Motor neuron (in vitro differentiated cells): ENCODE measurements around the gene CLDN9. TPM values are rescaled to one million over a fixed set of nuclear protein-coding genes. Genes with fewer than 3 reads are reported as not detected.

ENCODE experiments used
- ATAC-seq, 8 experiments: fragments of 200-7000 bp; cut with Tn5 transposase; replicated peaks in 6 of 8; 2 replicates each; pipeline ENCODE4 v1.8.0; 2021; ENCODE audit warnings: mild to moderate bottlenecking in 8 of 8, moderate library complexity in 8 of 8
- H3K27ac ChIP-seq, 2 donors: fragments of 250-450 bp; sonication (Bioruptor Pico); 2 replicates each; pipeline ENCODE4 v1.9.0; 2021; ENCODE audit warnings: antibody characterized with exemption in 2 of 2, mild to moderate bottlenecking in 2 of 2, moderate library complexity in 1 of 2
- H3K4me1 ChIP-seq, 2 donors: fragments of 250-450 bp; sonication (Bioruptor Pico); replicated peaks in 1 of 2; 2 replicates each; pipeline ENCODE4 v1.6.1; 2021; ENCODE audit warnings: antibody characterized with exemption in 2 of 2, mild to moderate bottlenecking in 2 of 2, moderate library complexity in 1 of 2
- H3K4me3 ChIP-seq, 5 donors: fragments of 250-450 bp; sonication (Bioruptor Pico); 2 replicates each; pipeline ENCODE4 v1.9.0; 2021; ENCODE audit warnings: antibody characterized with exemption in 5 of 5, mild to moderate bottlenecking in 5 of 5, moderate library complexity in 4 of 5
- WGBS, 10 experiments: fragments of 450-650 bp; shearing (Covaris generic); methylation state at CpG; one replicate each; pipeline ENCODE4 v1.0.0; 2022; 5-methylcytosine and 5-hydroxymethylcytosine counted together
- in situ Hi-C, 9 experiments: fragments of 400-800 bp; cut with MboI; loops; one replicate each; pipeline ENCODE4 v1.15.0; 2021; ENCODE audit warnings: low sequenced_read_pairs in 9 of 9, low pct_unique_long_range_greater_than_20kb in 2 of 9; ENCODE audit not compliant: unreplicated experiment in 9 of 9
- total RNA-seq, 8 experiments: library from RNA; unstranded; fragments of 300-600 nt; gene quantifications; 2 replicates each; pipeline versions ENCODE4 v1.2.3 to v1.2.4, GENCODE V29; 2022

Gene CLDN9
- total RNA-seq, 8 experiments from 2014 or later: 0.15 to 1.9 (median 0.32) TPM

GRCh38 chr16:3036726-3037315 lies 24.1 kb downstream of the CLDN9 start, which contains the start of gene BICDL2:
BICDL2 (minus strand) TSS chr16:3036944; CDS start chr16:3035496, 1,448 bp downstream.
- in situ Hi-C loops: loop anchor here in 1 of 9 experiments (25.0 kb wide), 1 partner anchor 100 kb away; the partner anchor contains the start of gene ZNF213
- ATAC-seq: peak in 2 of 8 experiments; percentile 7 to 9
- Histone ChIP-seq H3K27ac (no peak within 1 kb of the TSS), H3K4me1 (no peaks in the 10 kb centered on the region), H3K4me3 (no peak within 1 kb of the TSS)
- 10 to 100% (median 51%) methylated on average over 1 to 6 of the region's 44 CpGs; no CpG with 5 or more reads in 4 of the 10 experiments for WGBS, 10 experiments

GRCh38 chr16:3038256-3038655 lies 25.5 kb downstream of the CLDN9 start:
- Histone ChIP-seq H3K27ac (no peak overlapping the region), H3K4me3 (no peak overlapping the region), H3K4me1 (no peaks in the 10 kb centered on the region)
- 8 to 50% methylated on average over 1 to 2 of the region's 11 CpGs; no CpG with 5 or more reads in 8 of the 10 experiments for WGBS, 10 experiments
- in situ Hi-C loops: loop anchor here in 1 of 9 experiments (25.0 kb wide), 1 partner anchor 99 kb away; the partner anchor contains the start of gene ZNF213
- ATAC-seq: peak in 4 of 8 experiments; percentile 12 to 32 (median 22)

- in situ Hi-C loops: loop anchor here in 1 of 9 experiments (25.0 kb wide), 1 partner anchor 98 kb away; the partner anchor contains the start of gene ZNF213
- no peak overlapping the region for H3K27ac ChIP-seq
- no peaks in the 10 kb centered on the region for H3K4me1 ChIP-seq
- WGBS, 10 experiments: 60 to 83% (median 75%) methylated on average over 1 to 4 of the region's 5 CpGs; no CpG with 5 or more reads in 6 of the 10 experiments
- no peak overlapping the region for H3K4me3 ChIP-seq
- ATAC-seq: no peak
These were observed 26.2 kb downstream of the CLDN9 start for GRCh38 chr16:3038896-3039295.

- Histone ChIP-seq H3K4me3 (no peak overlapping the region), H3K4me1 (peaks cover 8 to 9% of the 10 kb centered on the region in 2 donors), H3K27ac (no peak overlapping the region)
- 19 to 100% (median 64%) methylated on average over 1 to 3 of the region's 3 CpGs; no CpG with 5 or more reads in 1 of the 10 experiments for WGBS, 10 experiments
- ATAC-seq: no peak
- in situ Hi-C loops: loop anchor here in 1 of 9 experiments (25.0 kb wide), 1 partner anchor 95 kb away; the partner anchor contains the start of gene ZNF213
These were observed 29.7 kb downstream of the CLDN9 start for GRCh38 chr16:3042376-3042775.

- ATAC-seq: no peak
- H3K4me1 ChIP-seq: peaks cover 8 to 9% of the 10 kb centered on the region in 2 donors
- no peak overlapping the region for H3K4me3 ChIP-seq
- in situ Hi-C loops: loop anchor here in 1 of 9 experiments (25.0 kb wide), 1 partner anchor 93 kb away; the partner anchor contains the start of gene ZNF213
- no peak overlapping the region for H3K27ac ChIP-seq
- WGBS, 10 experiments: 77 to 100% (median 93%) methylated on average over 1 to 6 of the region's 6 CpGs; no CpG with 5 or more reads in 2 of the 10 experiments
These were observed 32.0 kb downstream of the CLDN9 start for GRCh38 chr16:3044708-3045107.

GRCh38 chr16:3045758-3046640 lies 33.3 kb downstream of the CLDN9 start, which contains the start of gene MMP25:
MMP25 (plus strand) TSS chr16:3046561; CDS start chr16:3046918, 357 bp downstream.
- H3K4me1 ChIP-seq: peaks cover 8 to 9% of the 10 kb centered on the region in 2 donors
- no peak within 1 kb of the TSS for H3K27ac ChIP-seq
- WGBS, 10 experiments: 0% methylated on average over 1 to 2 of the region's 86 CpGs; no CpG with 5 or more reads in 8 of the 10 experiments
- peak within 1 kb of the TSS in 4 of 5 donors; percentile 12 to 36 (median 18) for H3K4me3 ChIP-seq
- ATAC-seq: peak; percentile 51 to 68 (median 62)
- in situ Hi-C loops: loop anchor here in 1 of 9 experiments (25.0 kb wide), 1 partner anchor 91 kb away; the partner anchor contains the start of gene ZNF213

GRCh38 chr16:3046641-3047386 lies 34.1 kb downstream of the CLDN9 start:
- ATAC-seq: peak in 6 of 8 experiments; percentile 5 to 15 (median 12)
- H3K4me1 ChIP-seq: peaks cover 8 to 9% of the 10 kb centered on the region in 2 donors
- in situ Hi-C loops: loop anchor here in 1 of 9 experiments (25.0 kb wide), 1 partner anchor 90 kb away; the partner anchor contains the start of gene ZNF213
- WGBS, 10 experiments: 4% methylated on average over 5 of the region's 54 CpGs; no CpG with 5 or more reads in 9 of the 10 experiments
- H3K27ac ChIP-seq: no peak overlapping the region
- H3K4me3 ChIP-seq: peak overlapping the region in 1 of 5 donors; percentile 36

- H3K27ac ChIP-seq: no peak overlapping the region
- H3K4me3 ChIP-seq: no peak overlapping the region
- in situ Hi-C loops: loop anchor here in 1 of 9 experiments (25.0 kb wide), 1 partner anchor 90 kb away; the partner anchor contains the start of gene ZNF213
- peaks cover 8 to 9% of the 10 kb centered on the region in 2 donors for H3K4me1 ChIP-seq
- WGBS, 10 experiments: 0 to 34% (median 20%) methylated on average over 1 to 3 of the region's 13 CpGs; no CpG with 5 or more reads in 7 of the 10 experiments
- ATAC-seq: no peak
These were observed 34.6 kb downstream of the CLDN9 start for GRCh38 chr16:3047387-3047720.

GRCh38 chr16:3049921-3050481 lies 37.3 kb downstream of the CLDN9 start:
- ATAC-seq: no peak
- Histone ChIP-seq H3K27ac (no peak overlapping the region), H3K4me1 (peaks cover 8 to 9% of the 10 kb centered on the region in 2 donors), H3K4me3 (no peak overlapping the region)
- in situ Hi-C loops: loop anchor here in 1 of 9 experiments (25.0 kb wide), 1 partner anchor 87 kb away; the partner anchor contains the start of gene ZNF213
- 78 to 96% (median 88%) methylated on average over 4 to 16 of the region's 26 CpGs; no CpG with 5 or more reads in 6 of the 10 experiments for WGBS, 10 experiments

- in situ Hi-C loops: no loop called here
- H3K4me1 ChIP-seq: peaks cover 7 to 8% of the 10 kb centered on the region in 2 donors
- no peak for ATAC-seq
- 60 to 100% (median 85%) methylated on average over 1 to 5 of the region's 5 CpGs; no CpG with 5 or more reads in 5 of the 10 experiments for WGBS, 10 experiments
- H3K4me3 ChIP-seq: no peak overlapping the region
- no peak overlapping the region for H3K27ac ChIP-seq
These were observed 37.8 kb downstream of the CLDN9 start for GRCh38 chr16:3050487-3050886.

- peaks cover 3 to 8% of the 10 kb centered on the region in 2 donors for H3K4me1 ChIP-seq
- H3K4me3 ChIP-seq: no peak overlapping the region
- in situ Hi-C loops: no loop called here
- WGBS, 10 experiments: 50 to 88% (median 83%) methylated on average over 4 of the region's 4 CpGs; no CpG with 5 or more reads in 7 of the 10 experiments
- no peak overlapping the region for H3K27ac ChIP-seq
- no peak for ATAC-seq
These were observed 38.3 kb downstream of the CLDN9 start for GRCh38 chr16:3051009-3051408.
